Type B pancreatic cell (in vitro differentiated cells): Measurements from ENCODE around the gene CEP85L. TPM values are rescaled to one million over a fixed set of nuclear protein-coding genes. Genes with fewer than 3 reads are reported as not detected.

ENCODE experiments used
- DNase-seq: peaks from one replicate; pipeline ENCODE4 v3.0.0; 2021; ENCODE audit warnings: mixed read lengths; ENCODE audit not compliant: unreplicated experiment; ENCODE audit errors: extremely low spot score
- H3K27ac Mint-ChIP-seq: 2 replicates; pipeline ENCODE4 v1.8.0; 2021; ENCODE audit warnings: mild to moderate bottlenecking, mixed read lengths
- H3K27me3 Mint-ChIP-seq: 2 replicates; pipeline ENCODE4 v1.8.0; 2021; ENCODE audit warnings: mixed read lengths
- H3K36me3 Mint-ChIP-seq: 2 replicates; pipeline ENCODE4 v1.8.0; 2021; ENCODE audit warnings: mixed read lengths
- H3K4me1 Mint-ChIP-seq: one replicate; pipeline ENCODE4 v1.8.0; 2021; ENCODE audit warnings: mixed read lengths; ENCODE audit not compliant: unreplicated experiment
- H3K4me3 Mint-ChIP-seq: 2 replicates; pipeline ENCODE4 v1.8.0; 2021; ENCODE audit warnings: mild to moderate bottlenecking, mixed read lengths
- H3K9me3 Mint-ChIP-seq: 2 replicates; pipeline ENCODE4 v1.8.0; 2021; ENCODE audit warnings: mixed read lengths
- CTCF ChIP-seq: fragments of 200-600 bp; sonication (generic); conservative IDR thresholded peaks from 2 replicates; pipeline ENCODE4 v1.5.0; 2021; ENCODE audit warnings: antibody characterized with exemption, mild to moderate bottlenecking
- total RNA-seq: library from RNA; stranded (reverse); gene quantifications from 2 replicates; pipeline ENCODE4 v1.2.1, GENCODE V29; 2021; ENCODE audit warnings: low replicate concordance

CEP85L gene
- total RNA-seq, 1 donor from 2014 or later = 16.1 TPM

- Mint-ChIP-seq H3K27ac (no peak overlapping the region), H3K27me3 (no peaks in the 10 kb centered on the region)
Observed at GRCh38 chr6:118536478-118536877, 114.9 kb downstream of the CEP85L start.

GRCh38 chr6:118535176-118535844, 116.1 kb downstream of the CEP85L start:
- Mint-ChIP-seq H3K27me3 (no peaks in the 10 kb centered on the region), H3K27ac (no peak overlapping the region), H3K9me3 (peaks cover 7% of the 10 kb centered on the region), H3K36me3 (no peaks in the 10 kb centered on the region), H3K4me1 (peaks cover 7% of the 10 kb centered on the region), H3K4me3 (no peak overlapping the region)
- no peak for TF ChIP-seq CTCF
- DNase-seq = no peak

More at GRCh38 chr6:118536478-118536877, 114.9 kb downstream of the CEP85L start:
- Mint-ChIP-seq H3K36me3 (no peaks in the 10 kb centered on the region), H3K4me3 (no peak overlapping the region), H3K4me1 (peaks cover 7% of the 10 kb centered on the region), H3K9me3 (no peaks in the 10 kb centered on the region)
- no peak for DNase-seq
- no peak for TF ChIP-seq CTCF

- Mint-ChIP-seq H3K9me3 (peaks cover 7% of the 10 kb centered on the region), H3K27me3 (no peaks in the 10 kb centered on the region), H3K4me1 (peaks cover 5% of the 10 kb centered on the region), H3K27ac (no peak overlapping the region), H3K4me3 (no peak overlapping the region), H3K36me3 (no peaks in the 10 kb centered on the region)
- no peak for TF ChIP-seq CTCF
- no peak for DNase-seq
Observed at GRCh38 chr6:118530942-118531341, 120.4 kb downstream of the CEP85L start.

GRCh38 chr6:118529756-118530155, 121.6 kb downstream of the CEP85L start:
- no peak for DNase-seq
- H3K36me3 Mint-ChIP-seq = no peaks in the 10 kb centered on the region
- peaks cover 7% of the 10 kb centered on the region for H3K9me3 Mint-ChIP-seq
- peaks cover 5% of the 10 kb centered on the region for H3K4me1 Mint-ChIP-seq
- no peaks in the 10 kb centered on the region for H3K27me3 Mint-ChIP-seq
- TF ChIP-seq CTCF = no peak
- no peak overlapping the region for H3K27ac Mint-ChIP-seq
- H3K4me3 Mint-ChIP-seq = no peak overlapping the region

- H3K27ac Mint-ChIP-seq = no peak overlapping the region
- TF ChIP-seq CTCF = no peak
- DNase-seq = no peak
- peaks cover 4% of the 10 kb centered on the region for H3K36me3 Mint-ChIP-seq
- H3K4me1 Mint-ChIP-seq = peaks cover 5% of the 10 kb centered on the region
- H3K27me3 Mint-ChIP-seq = no peaks in the 10 kb centered on the region
- peaks cover 7% of the 10 kb centered on the region for H3K9me3 Mint-ChIP-seq
- no peak overlapping the region for H3K4me3 Mint-ChIP-seq
Observed at GRCh38 chr6:118528129-118528528, 123.3 kb downstream of the CEP85L start.
